MM.1S (cell line): ENCODE measurements around the gene ELFN1.

Source experiments
- DNase-seq: peaks from one replicate; pipeline ENCODE4 v3.0.0-alpha.2; 2015
- H2AFZ ChIP-seq: fragments of 300-600 bp; sonication (generic); 2 replicates; pipeline ENCODE4 v1.6.0; 2016; ENCODE audit warnings: antibody characterized with exemption, low read length
- H3F3A ChIP-seq: fragments of 300-600 bp; sonication (generic); 2 replicates; pipeline ENCODE4 v1.6.1; 2016; ENCODE audit warnings: mild to moderate bottlenecking, antibody characterized with exemption, low read length, moderate library complexity, mixed read lengths; ENCODE audit not compliant: insufficient read depth
- H3K27ac ChIP-seq: fragments of 300-600 bp; sonication (generic); 2 replicates; pipeline ENCODE4 v1.5.1; 2016; ENCODE audit warnings: mild to moderate bottlenecking, low read length
- H3K27me3 ChIP-seq: fragments of 300-600 bp; sonication (generic); replicated peaks from 2 replicates; pipeline ENCODE4 v1.6.0; 2016; ENCODE audit warnings: low read length; ENCODE audit not compliant: insufficient read depth
- H3K36me3 ChIP-seq: fragments of 300-600 bp; sonication (generic); replicated peaks from 2 replicates; pipeline ENCODE4 v1.6.1; 2016; ENCODE audit warnings: mild to moderate bottlenecking, low read length, mixed read lengths; ENCODE audit not compliant: insufficient read depth
- H3K4me1 ChIP-seq: fragments of 300-600 bp; sonication (generic); 2 replicates; pipeline ENCODE4 v1.6.1; 2016; ENCODE audit warnings: low read length, mixed read lengths
- H3K4me2 ChIP-seq: fragments of 300-600 bp; sonication (generic); 2 replicates; pipeline ENCODE4 v1.6.0; 2016; ENCODE audit warnings: low read depth, low read length
- H3K4me3 ChIP-seq: fragments of 300-600 bp; sonication (generic); 2 replicates; pipeline ENCODE4 v1.5.1; 2016; ENCODE audit warnings: low read length, mixed read lengths
- H3K79me2 ChIP-seq: fragments of 300-600 bp; sonication (generic); 2 replicates; pipeline ENCODE4 v1.6.1; 2016; ENCODE audit warnings: mixed run types, low read length, mixed read lengths
- H3K9ac ChIP-seq: fragments of 300-600 bp; sonication (generic); 2 replicates; pipeline ENCODE4 v1.6.1; 2016; ENCODE audit warnings: low read length, mixed read lengths
- H3K9me2 ChIP-seq: fragments of 300-600 bp; sonication (generic); replicated peaks from 2 replicates; pipeline ENCODE4 v1.6.1; 2016; ENCODE audit warnings: mild to moderate bottlenecking, low read length, mixed read lengths; ENCODE audit not compliant: insufficient read depth
- H3K9me3 ChIP-seq: fragments of 300-600 bp; sonication (generic); replicated peaks from 2 replicates; pipeline ENCODE4 v1.6.1; 2016; ENCODE audit warnings: mild to moderate bottlenecking, low read length, mixed read lengths; ENCODE audit not compliant: insufficient read depth
- H4K20me1 ChIP-seq: fragments of 300-600 bp; sonication (generic); 2 replicates; pipeline ENCODE4 v1.6.1; 2016; ENCODE audit warnings: mild to moderate bottlenecking, low read length, moderate library complexity, mixed read lengths; ENCODE audit not compliant: insufficient read depth
- EZH2 ChIP-seq: fragments of 300-600 bp; sonication (generic); optimal IDR thresholded peaks from 2 replicates; pipeline ENCODE3; 2017; ENCODE audit warnings: low read depth, mild to moderate bottlenecking, antibody characterized with exemption, low read length, mixed read lengths
- EZH2phosphoT487 ChIP-seq: fragments of 300-600 bp; sonication (generic); IDR thresholded peaks from 2 replicates; pipeline ENCODE4 v1.6.1; 2018; ENCODE audit warnings: antibody characterized with exemption, low read length
- TF ChIP-seq, protein P1 (sequence below): fragments of 300-600 bp; sonication (generic); IDR thresholded peaks from 2 replicates; pipeline ENCODE4 v1.5.1; 2016; ENCODE audit warnings: antibody characterized with exemption, low read length, mixed read lengths

ELFN1 gene

GRCh38 chr7:1675673-1676549 is 5.8 kb downstream of the ELFN1 start:
- H3K4me2 ChIP-seq: no peak overlapping the region
- H3K4me1 ChIP-seq: no peaks in the 10 kb centered on the region
- H3K27ac ChIP-seq: no peak overlapping the region
- H3K9ac ChIP-seq: no peak overlapping the region
- DNase-seq: no peak
- no peaks in the 10 kb centered on the region for H3K36me3 ChIP-seq
- no peaks in the 10 kb centered on the region for H3F3A ChIP-seq
- TF ChIP-seq EZH2 (no peak), EZH2phosphoT487 (no peak)
- TF ChIP-seq, protein P1, sequence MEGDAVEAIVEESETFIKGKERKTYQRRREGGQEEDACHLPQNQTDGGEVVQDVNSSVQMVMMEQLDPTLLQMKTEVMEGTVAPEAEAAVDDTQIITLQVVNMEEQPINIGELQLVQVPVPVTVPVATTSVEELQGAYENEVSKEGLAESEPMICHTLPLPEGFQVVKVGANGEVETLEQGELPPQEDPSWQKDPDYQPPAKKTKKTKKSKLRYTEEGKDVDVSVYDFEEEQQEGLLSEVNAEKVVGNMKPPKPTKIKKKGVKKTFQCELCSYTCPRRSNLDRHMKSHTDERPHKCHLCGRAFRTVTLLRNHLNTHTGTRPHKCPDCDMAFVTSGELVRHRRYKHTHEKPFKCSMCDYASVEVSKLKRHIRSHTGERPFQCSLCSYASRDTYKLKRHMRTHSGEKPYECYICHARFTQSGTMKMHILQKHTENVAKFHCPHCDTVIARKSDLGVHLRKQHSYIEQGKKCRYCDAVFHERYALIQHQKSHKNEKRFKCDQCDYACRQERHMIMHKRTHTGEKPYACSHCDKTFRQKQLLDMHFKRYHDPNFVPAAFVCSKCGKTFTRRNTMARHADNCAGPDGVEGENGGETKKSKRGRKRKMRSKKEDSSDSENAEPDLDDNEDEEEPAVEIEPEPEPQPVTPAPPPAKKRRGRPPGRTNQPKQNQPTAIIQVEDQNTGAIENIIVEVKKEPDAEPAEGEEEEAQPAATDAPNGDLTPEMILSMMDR: no peak
- H3K9me3 ChIP-seq: no peaks in the 10 kb centered on the region
- H4K20me1 ChIP-seq: no peaks in the 10 kb centered on the region
- H3K27me3 ChIP-seq: peaks cover 42% of the 10 kb centered on the region
- H3K9me2 ChIP-seq: no peaks in the 10 kb centered on the region
- no peak overlapping the region for H3K4me3 ChIP-seq
- no peak overlapping the region for H2AFZ ChIP-seq
- no peaks in the 10 kb centered on the region for H3K79me2 ChIP-seq

DNA sequence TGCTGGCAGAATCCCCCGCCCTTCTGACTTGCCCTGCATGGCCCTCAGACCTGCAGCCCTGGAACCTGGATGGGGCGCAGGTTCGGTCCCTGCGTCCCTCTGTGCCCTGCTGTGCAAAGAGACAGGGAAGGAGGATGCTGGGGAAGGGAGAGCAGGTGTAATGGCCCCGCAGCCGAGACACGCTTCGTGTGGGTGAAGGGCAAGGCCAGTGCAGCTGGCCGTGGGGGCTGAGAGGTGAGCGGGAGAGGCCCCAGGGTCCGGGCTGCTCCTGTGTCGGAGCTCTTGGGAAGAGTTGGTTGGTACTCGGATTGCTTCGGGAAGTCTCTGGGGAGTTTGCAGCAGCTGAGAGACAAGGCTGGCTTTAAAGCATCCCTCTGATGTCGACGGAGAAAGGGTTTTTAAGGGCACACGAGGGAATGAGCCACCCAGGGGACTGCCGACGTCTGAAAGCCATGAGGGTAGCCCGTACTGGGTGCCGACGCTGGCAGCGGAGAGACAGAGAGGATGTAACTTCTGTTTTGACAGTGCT is 6.5 kb downstream of the ELFN1 start:
- H3K9ac ChIP-seq: no peak overlapping the region
- H3F3A ChIP-seq: no peaks in the 10 kb centered on the region
- H3K36me3 ChIP-seq: no peaks in the 10 kb centered on the region
- peaks cover 47% of the 10 kb centered on the region for H3K27me3 ChIP-seq
- H2AFZ ChIP-seq: no peak overlapping the region
- H3K4me1 ChIP-seq: no peaks in the 10 kb centered on the region
- no peak overlapping the region for H3K27ac ChIP-seq
- no peaks in the 10 kb centered on the region for H4K20me1 ChIP-seq
- H3K79me2 ChIP-seq: no peaks in the 10 kb centered on the region
- H3K4me2 ChIP-seq: no peak overlapping the region
- no peaks in the 10 kb centered on the region for H3K9me3 ChIP-seq
- TF ChIP-seq EZH2 (no peak), EZH2phosphoT487 (no peak)
- TF ChIP-seq, protein P1: no peak
- no peak for DNase-seq
- no peak overlapping the region for H3K4me3 ChIP-seq
- H3K9me2 ChIP-seq: no peaks in the 10 kb centered on the region

DNA sequence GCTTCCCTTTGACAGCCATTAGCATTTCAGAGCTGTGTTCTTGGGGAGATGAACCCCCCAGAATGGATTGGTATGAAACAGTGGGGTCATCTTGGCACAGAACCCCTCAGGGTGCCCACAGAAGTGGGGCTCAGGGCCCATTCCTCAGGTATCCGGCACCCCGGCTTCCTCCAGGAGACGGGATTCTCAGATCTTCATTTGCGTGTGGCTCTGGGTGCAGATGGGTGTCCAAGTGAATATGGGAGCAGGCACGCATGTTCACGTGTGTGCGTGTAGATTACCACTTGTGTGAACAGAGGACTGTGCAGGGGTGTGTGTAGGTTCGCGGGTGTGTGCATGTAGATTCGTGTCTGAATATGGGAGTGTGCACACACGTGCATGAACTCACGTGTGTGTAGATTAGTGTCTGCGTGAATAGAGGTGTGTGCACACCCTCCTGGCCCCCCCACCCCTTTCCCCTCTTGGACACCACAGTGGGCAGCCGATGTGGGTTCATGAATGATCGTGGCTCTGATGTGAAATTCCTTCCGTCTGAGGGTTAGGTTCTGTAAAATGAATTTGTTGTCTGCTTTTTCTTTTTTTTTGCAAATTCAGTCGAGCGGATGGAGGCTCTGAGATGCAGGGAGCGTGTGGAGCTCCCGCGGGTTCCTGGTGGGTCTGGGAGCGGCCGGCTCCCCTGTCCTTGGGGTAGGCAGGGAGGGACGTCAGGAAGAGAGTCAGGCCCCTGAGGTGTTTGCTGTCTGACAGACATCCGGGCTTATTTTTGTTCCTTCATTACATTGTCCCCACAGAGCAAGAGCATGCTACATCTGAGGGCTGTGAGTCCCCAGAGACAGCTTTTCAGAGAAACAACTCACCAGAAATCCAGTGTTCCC is 7.4 kb downstream of the ELFN1 start:
- Histone ChIP-seq H3K4me3 (no peak overlapping the region), H3K9me3 (no peaks in the 10 kb centered on the region), H3K36me3 (no peaks in the 10 kb centered on the region), H4K20me1 (no peaks in the 10 kb centered on the region), H3K4me1 (no peaks in the 10 kb centered on the region), H3K9ac (no peak overlapping the region), H3K79me2 (no peaks in the 10 kb centered on the region), H3K27me3 (peaks cover 54% of the 10 kb centered on the region), H3F3A (no peaks in the 10 kb centered on the region), H3K27ac (no peak overlapping the region), H3K9me2 (no peaks in the 10 kb centered on the region), H2AFZ (no peak overlapping the region), H3K4me2 (no peak overlapping the region)
- DNase-seq: no peak
- no peak for TF ChIP-seq EZH2
- no peak for TF ChIP-seq EZH2phosphoT487
